Measurements from ENCODE around the gene APP. TPM values are rescaled to one million over a fixed set of nuclear protein-coding genes. Genes with fewer than 3 reads are reported as not detected.

The APP gene
- total and polyA plus RNA-seq, 2 of the 13 experiments (the other 11 are each of a cell fraction or from before 2014, with no cell fraction given) = 70.6 to 262 TPM

GRCh38 chr21:26142363-26142762 is 28.2 kb downstream of the APP start:
- WGBS (ENCODE audit: low lambda C conversion rate) = 58% methylated on average over 5 of the region's 5 CpGs
- H3K4me3 ChIP-seq (replicated peaks in 1 of 3; ENCODE audit: insufficient read depth in 1 of 3, low read depth in 2 of 3, low read length in 3 of 3) = no peak overlapping the region
- TF ChIP-seq ZNF121 (CRISPR knock-in tag; IDR thresholded peaks at IDR 0.05) = 0 out of 2 replicates have a peak, but pooled peaks have one; percentile 16
- TF ChIP-seq MYPOP (CRISPR knock-in tag; IDR thresholded peaks at IDR 0.05) = no peak
- in situ Hi-C loops (cut with HindIII; ENCODE audit: extremely low pct_ligation_motif_present, low pct_unique_long_range_greater_than_20kb) (no loop called here), intact Hi-C loops (cut with micrococcal nuclease; ENCODE audit: unreplicated experiment) (no loop called here)
- no peaks in the 10 kb centered on the region for H3K36me3 ChIP-seq (replicated peaks in 1 of 2; ENCODE audit: control insufficient read depth in 1 of 2, insufficient read depth in 2 of 2, low read length in 2 of 2)
- no peak overlapping the region for H2AFZ ChIP-seq (ENCODE audit: low read length)
- no peaks in the 10 kb centered on the region for H3K27me3 ChIP-seq (ENCODE audit: control insufficient read depth in 1 of 2, insufficient read depth in 2 of 2, low read length in 2 of 2)
- no peak overlapping the region for H3K4me2 ChIP-seq (ENCODE audit: low read depth, low read length)
- CTCF ChIA-PET (ENCODE audit: low intra/inter-chr PET ratio, low total read pairs) = no interaction called here
- H3K9me3 ChIP-seq (ENCODE audit: low read length) = no peaks in the 10 kb centered on the region
- no peak overlapping the region for H3K27ac ChIP-seq (ENCODE audit: extremely low read length, insufficient read depth, low read length)
- no peak for ATAC-seq
- no peak overlapping the region for H3K9ac ChIP-seq (ENCODE audit: insufficient read depth, low read depth, low read length)
- POLR2A ChIA-PET = no interaction called here
- no TSS peak for BruUV-seq (replicated peaks)
- H3K4me1 ChIP-seq (ENCODE audit: insufficient read depth, low read length) = peaks cover 29% of the 10 kb centered on the region
- peaks cover 20% of the 10 kb centered on the region for H3K79me2 ChIP-seq (ENCODE audit: insufficient read depth, low read length)
- no peak for DNase-seq (ENCODE audit: low spot score)
- H4K20me1 ChIP-seq (ENCODE audit: insufficient read depth, low read length) = peaks cover 7% of the 10 kb centered on the region
- FAIRE-seq = no peak

- no peak for DNase-seq (ENCODE audit: low spot score)
- ATAC-seq = no peak
- Histone ChIP-seq H3K4me2 (ENCODE audit: low read depth, low read length) (no peak overlapping the region), H3K9me3 (ENCODE audit: low read length) (no peaks in the 10 kb centered on the region), H3K36me3 (replicated peaks in 1 of 2; ENCODE audit: control insufficient read depth in 1 of 2, insufficient read depth in 2 of 2, low read length in 2 of 2) (no peaks in the 10 kb centered on the region), H3K4me1 (ENCODE audit: insufficient read depth, low read length) (peaks cover 29% of the 10 kb centered on the region), H3K27ac (ENCODE audit: extremely low read length, insufficient read depth, low read length) (no peak overlapping the region), H3K9ac (ENCODE audit: insufficient read depth, low read depth, low read length) (no peak overlapping the region), H3K27me3 (ENCODE audit: control insufficient read depth in 1 of 2, insufficient read depth in 2 of 2, low read length in 2 of 2) (no peaks in the 10 kb centered on the region), H3K79me2 (ENCODE audit: insufficient read depth, low read length) (peaks cover 27% of the 10 kb centered on the region), H3K4me3 (replicated peaks in 1 of 3; ENCODE audit: insufficient read depth in 1 of 3, low read depth in 2 of 3, low read length in 3 of 3) (no peak overlapping the region), H2AFZ (ENCODE audit: low read length) (no peak overlapping the region), H4K20me1 (ENCODE audit: insufficient read depth, low read length) (peaks cover 5% of the 10 kb centered on the region)
- no peak for TF ChIP-seq EED (CRISPR knock-in tag; IDR thresholded peaks at IDR 0.05)
- no peak for TF ChIP-seq MIXL1 (CRISPR knock-in tag; IDR thresholded peaks at IDR 0.05)
- in situ Hi-C loops (cut with HindIII; ENCODE audit: extremely low pct_ligation_motif_present, low pct_unique_long_range_greater_than_20kb) (no loop called here), intact Hi-C loops (cut with micrococcal nuclease; ENCODE audit: unreplicated experiment) (no loop called here)
- FAIRE-seq = no peak
- ChIA-PET CTCF (ENCODE audit: low intra/inter-chr PET ratio, low total read pairs) (no interaction called here), POLR2A (interaction anchor here (1.2 kb wide), 1 partner anchor 28 kb away, joined by 3 read pairs; no protein-coding TSS in a partner anchor)
- 70% methylated on average over 3 of the region's 3 CpGs for WGBS (ENCODE audit: low lambda C conversion rate)
- BruUV-seq (replicated peaks) = no TSS peak
Measured at GRCh38 chr21:26140926-26141325, 29.6 kb downstream of the APP start.

All from HepG2 (cell line).